ENCODE results near the gene PLXNA3. TPM values are rescaled to one million over a fixed set of nuclear protein-coding genes. Genes with fewer than 3 reads are reported as not detected.

PLXNA3 gene
- total RNA-seq, 2 experiments from 2014 or later = 35.1 to 38.1 TPM

- H3K27me3 Mint-ChIP-seq = no peaks in the 10 kb centered on the region
- DNase-seq (no peak), ATAC-seq (ENCODE audit: poor library complexity) (no peak)
- ChIA-PET CTCF (no interaction called here), POLR2A (interaction anchor here (1.1 to 3.0 kb wide), 5 partner anchors 10 to 88 kb away, joined by 3 to 18 read pairs (median 3); partner anchors contain the start of gene FAM3A)
- H3K36me3 Mint-ChIP-seq (ENCODE audit: low read depth) = peaks cover 6% of the 10 kb centered on the region
- Histone ChIP-seq H3K36me3 (ENCODE audit: insufficient read depth, low read length) (peaks cover 16% of the 10 kb centered on the region), H3K27ac (ENCODE audit: low read depth in 1 of 2, low read length in 2 of 2) (no peak overlapping the region), H3K9me3 (ENCODE audit: control insufficient read depth in 1 of 2, insufficient read depth in 1 of 2, low read length in 2 of 2) (no peaks in the 10 kb centered on the region), H3K27me3 (ENCODE audit: control insufficient read depth in 1 of 2, insufficient read depth in 2 of 2, low read length in 2 of 2) (no peaks in the 10 kb centered on the region), H3K4me1 (ENCODE audit: insufficient read depth, low read length) (peaks cover 58% of the 10 kb centered on the region), H3K4me3 (ENCODE audit: low read length) (no peak overlapping the region)
- H3K27ac Mint-ChIP-seq = peak overlapping the region; percentile 83
- peaks cover 11% of the 10 kb centered on the region for H3K4me1 Mint-ChIP-seq (ENCODE audit: low read depth)
- H3K9me3 Mint-ChIP-seq = no peaks in the 10 kb centered on the region
- intact Hi-C loops (cut with DNase I, micrococcal nuclease) = loop anchor here (2.0 to 10.0 kb wide), 2 partner anchors 29 to 53 kb away; partner anchors contain the start of genes FAM3A (in 1 of the 2) and GDI1 (in 1 of the 2)
- H3K4me3 Mint-ChIP-seq = peak overlapping the region; percentile 88
- TF ChIP-seq CTCF (IDR thresholded peaks at IDR 0.05) = no peak
Observed at GRCh38 chrX:154487518-154488290, 29.6 kb downstream of the PLXNA3 start.

GRCh38 chrX:154488336-154489075 is 30.4 kb downstream of the PLXNA3 start:
- no peaks in the 10 kb centered on the region for H3K9me3 Mint-ChIP-seq

More at GRCh38 chrX:154488336-154489075, 30.4 kb downstream of the PLXNA3 start:
- Histone ChIP-seq H3K27me3 (ENCODE audit: control insufficient read depth in 1 of 2, insufficient read depth in 2 of 2, low read length in 2 of 2) (no peaks in the 10 kb centered on the region), H3K4me1 (ENCODE audit: insufficient read depth, low read length) (peaks cover 58% of the 10 kb centered on the region), H3K27ac (ENCODE audit: low read depth in 1 of 2, low read length in 2 of 2) (no peak overlapping the region), H3K4me3 (ENCODE audit: low read length) (no peak overlapping the region), H3K36me3 (ENCODE audit: insufficient read depth, low read length) (peaks cover 16% of the 10 kb centered on the region), H3K9me3 (ENCODE audit: control insufficient read depth in 1 of 2, insufficient read depth in 1 of 2, low read length in 2 of 2) (no peaks in the 10 kb centered on the region)
- Mint-ChIP-seq H3K4me1 (ENCODE audit: low read depth) (peaks cover 11% of the 10 kb centered on the region), H3K27ac (peak overlapping the region; percentile 92), H3K4me3 (peak overlapping the region; percentile 67), H3K27me3 (no peaks in the 10 kb centered on the region), H3K36me3 (ENCODE audit: low read depth) (peaks cover 6% of the 10 kb centered on the region)
- CTCF ChIA-PET = no interaction called here
- no peak for ATAC-seq (ENCODE audit: poor library complexity)
- TF ChIP-seq CTCF (IDR thresholded peaks at IDR 0.05) = no peak
- intact Hi-C loops (cut with DNase I, micrococcal nuclease) = loop anchor here (2.0 to 10.0 kb wide), 2 partner anchors 28 to 54 kb away; partner anchors contain the start of genes FAM3A (in 1 of the 2) and GDI1 (in 1 of the 2)
- DNase-seq = no peak
- POLR2A ChIA-PET = interaction anchor here (1.1 kb wide), 1 partner anchor 11 kb away, joined by 3 read pairs; no protein-coding TSS in a partner anchor
